A204.1 (cell line): ENCODE data around the gene MGME1.
"Not testable (repeated sequence)": the region's sequence is repeated elsewhere in the genome, so short reads cannot be mapped to it uniquely, and the experiment has no call there.

ENCODE experiments used
- FAIRE-seq: peaks from 2 replicates; lab custom pipeline; 2012; peaks lifted over from hg19 to GRCh38; lab: Jason Lieb, UNC

MGME1 gene

GRCh38 chr20:17960400-17960885, 8.4 kb upstream of the MGME1 start:
- FAIRE-seq: not testable (repeated sequence)

- no peak for FAIRE-seq
Measured at GRCh38 chr20:17960927-17961586, 7.8 kb upstream of the MGME1 start.

- no peak for FAIRE-seq
Measured at GRCh38 chr20:17961587-17961940, 7.3 kb upstream of the MGME1 start.

- no peak for FAIRE-seq
Measured at GRCh38 chr20:17963114-17963897, 5.5 kb upstream of the MGME1 start.

- FAIRE-seq: no peak
Measured at GRCh38 chr20:17964073-17964472, 4.7 kb upstream of the MGME1 start.

GRCh38 chr20:17964632-17965031, 4.2 kb upstream of the MGME1 start:
- no peak for FAIRE-seq

GRCh38 chr20:17965042-17965697, 3.6 kb upstream of the MGME1 start:
- no peak for FAIRE-seq

GRCh38 chr20:17966432-17967310, 2.1 kb upstream of the MGME1 start:
- FAIRE-seq: no peak

GRCh38 chr20:17967521-17968365, 1.1 kb upstream of the MGME1 start:
- FAIRE-seq: no peak

GRCh38 chr20:17969278-17969883, 563 bp downstream of the MGME1 start:
- no peak for FAIRE-seq

GRCh38 chr20:17969884-17970409, 1.1 kb downstream of the MGME1 start:
- FAIRE-seq: no peak

- FAIRE-seq: no peak
Measured at GRCh38 chr20:17971300-17972013, 2.6 kb downstream of the MGME1 start.

GRCh38 chr20:17972121-17972520, 3.3 kb downstream of the MGME1 start:
- no peak for FAIRE-seq

GRCh38 chr20:17976305-17976704, 7.5 kb downstream of the MGME1 start:
- no peak for FAIRE-seq

- no peak for FAIRE-seq
Measured at GRCh38 chr20:17985388-17986018, 16.7 kb downstream of the MGME1 start.

GRCh38 chr20:17987988-17988387, 19.2 kb downstream of the MGME1 start:
- no peak for FAIRE-seq

- FAIRE-seq: no peak
Measured at GRCh38 chr20:17990278-17990972, 21.6 kb downstream of the MGME1 start.

GRCh38 chr20:17992224-17992637, 23.4 kb downstream of the MGME1 start:
- FAIRE-seq: no peak
